Measurements from ENCODE around the gene GP9. TPM values are rescaled to one million over a fixed set of nuclear protein-coding genes. Genes with fewer than 3 reads are reported as not detected.
A peak's percentile ranks its signal among the peaks of the same experiment; 100 is the strongest.
"Not testable (repeated sequence)": the region's sequence is repeated elsewhere in the genome, so short reads cannot be mapped to it uniquely, and the experiment has no call there.

The GP9 gene
- total RNA-seq, 1 experiment from 2014 or later = not detected

DNA sequence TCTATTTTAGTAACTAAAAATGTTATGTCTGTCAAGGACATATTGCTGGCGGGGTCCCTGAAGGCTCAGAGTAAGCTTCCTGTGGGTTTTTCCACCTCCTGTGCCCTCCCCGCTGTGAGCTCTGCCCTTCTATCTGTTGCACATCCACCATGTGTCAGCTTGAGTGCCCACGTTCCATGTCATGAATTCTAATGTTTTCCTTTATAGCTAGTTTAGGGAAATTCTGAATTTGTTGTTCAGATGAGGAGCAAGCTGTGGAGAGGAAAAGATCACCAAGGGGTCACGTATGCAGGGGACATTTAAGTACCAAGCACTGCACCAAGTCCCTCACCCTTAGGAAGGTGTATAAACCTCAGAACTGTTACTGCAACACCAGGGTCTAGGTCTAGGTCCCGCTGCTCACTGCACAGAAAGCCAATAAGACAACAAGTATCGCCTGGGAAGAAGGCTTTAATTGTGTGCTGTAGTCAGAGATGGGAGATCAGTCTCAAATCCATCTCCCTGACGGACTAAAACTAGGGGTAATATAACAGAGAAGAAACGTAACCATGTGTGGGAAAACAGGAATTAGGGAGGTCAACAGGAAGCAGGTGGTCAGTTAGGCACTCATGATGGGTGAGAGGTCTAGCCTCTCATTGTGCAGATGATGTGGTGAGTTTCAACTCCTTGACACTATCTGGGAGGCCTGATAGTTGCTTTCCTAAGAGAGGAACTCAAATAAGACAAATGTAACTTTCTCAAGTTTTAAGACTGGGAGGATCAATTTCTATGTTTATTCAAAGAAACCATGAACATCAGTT is 9.7 kb downstream of the GP9 start:
- no peak for DNase-seq (ENCODE audit: low read depth)

DNA sequence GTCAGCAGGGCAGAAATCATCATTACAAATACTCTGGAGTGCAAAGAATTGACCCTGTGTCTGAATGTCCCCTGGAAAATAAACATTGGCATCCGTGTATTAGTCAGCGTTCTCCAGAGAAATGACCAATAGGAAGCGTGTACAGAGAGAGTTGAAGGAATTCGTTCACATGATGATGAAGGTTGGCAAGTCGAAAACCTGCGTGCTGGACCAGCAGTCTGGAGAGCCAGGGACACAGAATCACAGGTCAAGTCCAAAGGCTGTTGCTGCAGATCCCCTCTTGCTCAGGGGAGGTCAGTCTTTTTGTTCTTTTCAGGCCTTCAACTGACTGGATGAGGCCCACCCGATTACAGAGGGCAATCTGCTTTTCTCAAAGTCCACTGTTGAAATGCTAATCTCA is 16.6 kb downstream of the GP9 start:
- DNase-seq (ENCODE audit: low read depth) = no peak

DNA sequence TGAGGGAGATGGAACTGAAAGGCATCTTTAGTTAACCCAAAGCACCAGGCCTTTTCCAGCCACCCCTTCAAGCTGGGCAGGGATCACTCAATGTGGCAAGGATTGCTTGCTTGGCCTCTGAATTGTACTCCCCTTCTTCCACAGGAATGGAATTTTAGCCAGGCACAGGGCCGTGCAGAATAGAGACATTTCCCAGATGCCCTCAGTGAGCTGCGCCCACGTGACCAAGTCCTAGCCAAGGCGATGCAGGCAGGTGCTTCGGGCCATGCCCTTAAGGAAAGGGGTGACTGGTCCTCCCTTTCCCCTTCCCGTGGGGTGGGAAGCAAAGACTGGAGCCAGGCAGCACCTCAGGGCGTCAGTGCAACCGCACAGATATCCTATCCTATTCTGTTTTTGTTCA is 17.9 kb downstream of the GP9 start:
- no peak for DNase-seq (ENCODE audit: low read depth)

DNA sequence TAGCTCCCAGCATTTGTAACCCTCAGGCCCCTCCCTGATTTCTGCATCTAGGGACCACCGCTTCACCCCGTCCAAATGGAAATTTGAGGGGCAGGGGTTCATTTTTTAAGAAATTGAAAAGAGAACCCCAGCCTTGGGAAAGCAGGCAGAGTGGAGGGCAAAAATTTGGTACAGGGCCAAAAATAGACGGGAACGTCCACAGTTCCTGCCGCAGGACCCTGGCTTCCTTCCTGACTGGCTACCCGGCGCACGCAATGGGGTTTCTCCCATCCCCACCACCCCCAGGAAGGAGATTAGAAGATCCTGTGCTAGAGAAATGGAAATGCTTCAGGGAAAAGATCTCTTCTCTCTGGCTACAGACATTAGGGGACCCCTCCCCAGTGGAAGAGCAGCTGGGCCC is 20.9 kb downstream of the GP9 start:
- no peak for DNase-seq (ENCODE audit: low read depth)

DNA sequence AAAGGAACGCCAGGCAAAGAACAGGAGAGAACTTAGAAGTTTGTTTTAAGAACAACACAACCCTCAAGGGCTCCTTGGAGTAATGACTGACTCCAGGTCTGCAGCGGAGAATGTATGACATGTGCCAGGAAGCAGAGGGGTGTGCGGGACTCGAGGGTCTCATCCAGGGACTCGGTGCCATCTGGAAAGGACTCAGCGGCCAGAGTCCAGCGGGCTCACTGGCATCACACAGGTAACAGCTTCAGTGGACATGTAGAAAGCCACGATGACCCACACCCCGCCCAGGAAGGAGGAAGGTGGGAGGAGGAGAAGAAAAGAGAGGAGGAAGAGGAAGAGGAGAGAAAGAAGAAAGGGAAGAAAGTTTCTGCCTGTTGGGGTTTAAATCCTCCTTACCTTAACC is 21.4 kb downstream of the GP9 start:
- DNase-seq (ENCODE audit: low read depth) = no peak

DNA sequence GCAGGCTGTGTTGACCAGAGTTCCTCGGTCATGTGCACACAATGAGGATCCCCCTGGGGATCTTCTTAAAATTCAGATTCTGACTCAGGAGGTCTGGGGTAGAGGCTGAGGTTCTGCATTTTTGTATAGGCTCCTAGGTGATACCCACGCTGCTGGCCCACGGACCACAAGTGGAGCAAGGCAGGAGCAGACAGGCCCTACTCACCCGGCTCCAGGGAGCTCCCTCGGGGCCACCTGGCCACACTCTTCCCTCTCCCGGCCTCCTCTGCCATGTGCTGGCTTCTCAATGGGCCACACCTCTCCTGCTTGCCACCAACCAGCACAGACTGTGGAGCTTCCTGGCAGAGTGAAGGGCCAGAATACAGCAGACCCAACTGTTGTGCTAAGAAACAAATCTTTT is 23.9 kb downstream of the GP9 start:
- no peak for DNase-seq (ENCODE audit: low read depth)

DNA sequence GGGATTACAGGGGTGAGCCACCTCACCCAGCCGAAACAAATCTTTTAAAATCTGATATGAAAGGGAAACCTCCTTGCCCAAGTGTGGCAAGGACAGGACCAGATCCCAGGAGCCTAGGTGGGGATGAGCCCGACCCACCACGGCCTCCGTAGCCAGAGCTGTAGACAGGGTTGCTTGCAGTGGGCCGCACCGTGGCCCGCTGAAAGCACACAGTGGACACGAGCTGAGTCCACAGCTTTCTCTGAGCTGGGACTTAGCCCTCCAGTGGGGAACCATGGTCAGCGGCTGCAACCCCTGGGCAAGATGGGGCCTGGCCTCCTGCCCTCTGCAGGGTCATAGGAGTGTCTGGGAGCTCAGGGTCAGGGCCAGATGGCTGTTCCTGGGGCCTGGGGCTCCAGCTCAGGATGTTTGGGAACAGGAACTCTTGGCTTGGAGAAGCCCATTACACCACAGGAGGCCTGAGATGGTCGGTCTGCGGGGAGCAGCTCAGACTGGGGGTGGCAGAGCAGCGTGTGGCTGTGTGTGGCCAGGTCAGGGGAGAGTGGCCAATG is 24.7 kb downstream of the GP9 start:
- no peak for DNase-seq (ENCODE audit: low read depth)

DNA sequence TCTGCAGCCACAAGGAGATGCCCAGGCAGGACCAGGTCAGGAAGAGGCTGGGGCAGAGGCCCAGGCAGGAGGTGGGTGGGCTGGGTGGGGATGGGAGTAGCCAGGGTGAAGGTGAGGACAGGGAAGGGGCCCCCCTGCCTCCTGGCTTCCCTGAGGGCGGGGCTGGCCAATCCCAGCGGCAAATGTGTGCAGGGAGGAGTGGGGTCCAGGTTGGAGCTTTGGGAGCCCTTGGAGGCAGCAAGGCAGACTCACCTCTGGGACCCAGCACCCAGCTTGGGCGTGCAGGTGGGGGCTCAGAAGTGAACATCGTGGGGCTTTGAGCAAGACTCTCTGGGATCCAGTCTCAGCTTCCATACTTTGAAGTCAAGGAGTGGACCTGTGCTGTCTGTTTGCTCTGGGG is 25.2 kb downstream of the GP9 start:
- no peak for DNase-seq (ENCODE audit: low read depth)

DNA sequence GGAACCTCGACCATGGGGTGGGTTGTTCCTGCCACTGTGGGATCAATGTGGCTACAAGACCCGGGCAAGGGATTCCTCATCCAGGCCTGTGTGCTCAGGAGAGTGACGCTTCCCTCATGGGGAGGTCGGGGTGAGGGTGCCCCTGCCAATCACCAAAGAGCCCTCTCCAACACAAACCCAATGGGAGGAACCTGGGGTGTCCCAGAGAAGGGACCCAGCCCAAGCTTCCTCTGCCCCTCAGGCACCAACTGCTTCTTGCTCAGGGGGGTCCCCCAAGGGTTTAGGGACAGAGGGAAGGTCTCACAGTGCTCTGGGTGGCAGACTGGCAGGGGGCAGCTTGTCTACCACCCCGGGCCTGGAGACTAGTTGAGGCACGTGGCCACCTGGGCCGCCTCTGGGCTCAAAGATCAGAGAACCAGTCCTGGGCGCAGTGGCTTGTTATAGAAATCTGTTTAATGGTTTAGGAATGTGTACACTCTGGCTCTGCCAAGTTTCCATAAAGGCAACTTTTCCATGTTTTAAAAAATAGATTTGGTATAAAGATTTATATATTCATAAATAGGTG is 26.6 kb downstream of the GP9 start:
- no peak for DNase-seq (ENCODE audit: low read depth)

DNA sequence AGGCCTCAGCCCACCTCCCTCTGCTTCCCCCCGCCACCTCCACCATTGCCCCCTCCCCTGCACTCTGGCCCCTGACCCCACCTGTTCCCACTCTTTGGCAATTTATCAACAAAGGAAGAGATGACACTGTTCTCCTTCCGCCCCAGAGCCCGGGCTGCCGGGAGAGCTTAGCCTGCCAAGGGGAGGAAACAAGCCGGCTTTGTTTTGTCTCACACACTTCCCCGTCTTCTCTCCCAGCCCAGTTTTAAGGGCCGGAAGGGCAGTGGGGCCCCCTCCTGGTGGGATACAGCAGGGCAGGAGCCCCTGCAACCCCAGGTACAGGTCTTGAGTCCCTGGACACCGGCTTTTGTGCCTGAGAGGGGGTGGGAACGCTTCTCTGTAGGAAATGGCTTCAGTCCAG is 27.3 kb downstream of the GP9 start:
- not testable (repeated sequence) for DNase-seq (ENCODE audit: low read depth)

DNA sequence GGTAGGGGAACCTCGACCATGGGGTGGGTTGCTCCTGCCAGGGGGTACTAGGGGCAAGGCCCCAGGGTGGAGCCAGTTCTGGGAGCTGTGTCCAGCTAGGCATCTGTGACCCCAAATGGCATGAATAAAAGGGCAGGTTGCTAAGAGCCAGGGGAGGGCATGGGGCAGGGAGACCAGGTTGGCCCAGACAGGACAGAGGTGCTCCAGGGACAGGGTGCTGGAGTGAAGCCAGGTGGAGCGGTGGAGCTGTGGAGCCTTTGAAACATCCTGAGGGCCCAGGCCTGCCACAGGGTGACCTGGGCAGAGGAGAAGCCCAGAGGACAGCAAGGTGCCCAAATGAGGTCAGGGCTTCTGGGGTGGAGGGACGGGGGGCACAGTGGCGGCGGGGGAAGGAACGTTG is 27.7 kb downstream of the GP9 start:
- DNase-seq (ENCODE audit: low read depth) = not testable (repeated sequence)

DNA sequence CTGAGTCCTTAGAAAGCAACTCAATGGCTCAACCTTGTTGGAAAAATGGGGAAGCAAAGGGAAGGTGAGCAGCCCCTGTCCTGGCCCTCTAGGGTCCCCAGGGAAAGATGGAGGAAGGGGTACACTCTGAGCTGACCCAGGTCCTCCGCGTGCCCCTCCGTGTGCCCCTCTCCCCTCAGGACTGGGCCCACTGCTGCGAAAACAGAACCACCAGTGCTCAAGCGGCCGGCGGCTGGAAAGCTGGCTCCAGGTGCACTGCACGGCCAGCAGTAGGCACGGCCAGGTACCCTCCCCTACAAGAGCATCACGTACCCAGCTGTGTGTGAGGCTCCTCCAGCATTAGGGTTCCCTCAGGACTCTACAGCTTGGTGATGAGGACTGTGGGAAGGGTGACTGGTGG is 34.7 kb downstream of the GP9 start:
- DNase-seq (ENCODE audit: low read depth) = no peak

DNA sequence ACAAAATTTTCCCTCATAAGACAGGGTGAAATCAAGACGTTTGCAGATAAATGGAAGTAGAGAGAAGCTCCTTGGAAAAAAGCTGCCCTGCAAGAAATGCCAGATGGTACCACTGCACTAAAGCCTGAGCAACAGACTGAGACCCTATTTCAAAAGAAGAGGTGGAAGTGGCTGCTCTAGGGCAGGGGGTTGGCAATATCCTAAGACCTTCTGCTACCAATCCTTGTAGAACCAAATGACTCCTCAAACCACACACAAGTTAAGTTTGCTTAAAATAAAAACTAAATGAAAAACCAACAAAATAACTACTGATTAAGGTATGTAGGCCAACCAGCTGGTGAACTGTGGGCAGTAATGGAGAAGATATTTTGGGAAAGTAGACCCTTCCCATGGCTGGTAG is 39.7 kb downstream of the GP9 start:
- no peak for DNase-seq (ENCODE audit: low read depth)

DNA sequence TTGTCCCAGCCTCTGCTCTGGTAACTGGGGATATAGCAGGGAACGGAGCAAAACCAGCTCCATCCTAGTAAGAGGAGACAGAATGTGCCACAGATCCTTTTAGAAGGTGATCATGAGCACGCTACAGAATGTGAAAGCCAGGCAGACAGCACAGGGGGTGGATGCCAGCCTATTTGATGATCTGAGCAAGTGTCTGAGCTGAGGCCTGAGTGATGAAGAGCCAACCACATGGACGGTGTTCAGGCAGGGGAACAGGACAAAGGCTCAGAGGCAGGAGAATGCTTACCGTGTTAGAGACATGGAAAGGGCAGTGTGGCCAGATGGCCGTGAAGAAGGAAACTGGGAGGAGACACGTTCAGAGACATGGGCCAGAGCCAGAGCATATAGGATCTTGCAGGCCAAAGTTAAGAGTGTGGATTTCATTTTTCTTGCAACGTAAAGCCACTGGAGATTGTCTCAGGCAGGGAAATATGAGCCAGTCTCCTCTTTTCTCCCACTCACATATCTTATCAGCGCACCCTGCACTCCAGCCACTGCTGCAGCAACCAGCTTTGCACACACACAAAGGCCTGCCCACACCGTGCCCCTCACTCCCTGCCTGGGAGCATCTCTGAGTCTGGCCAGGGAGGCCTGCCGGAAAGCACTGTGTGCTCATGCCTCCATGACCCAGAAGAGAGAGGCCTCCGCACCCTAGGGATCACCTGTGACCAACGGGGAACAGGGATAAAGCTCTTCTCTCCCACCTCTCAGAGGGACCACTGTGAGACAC is 41.0 kb downstream of the GP9 start:
- no peak for DNase-seq (ENCODE audit: low read depth)

DNA sequence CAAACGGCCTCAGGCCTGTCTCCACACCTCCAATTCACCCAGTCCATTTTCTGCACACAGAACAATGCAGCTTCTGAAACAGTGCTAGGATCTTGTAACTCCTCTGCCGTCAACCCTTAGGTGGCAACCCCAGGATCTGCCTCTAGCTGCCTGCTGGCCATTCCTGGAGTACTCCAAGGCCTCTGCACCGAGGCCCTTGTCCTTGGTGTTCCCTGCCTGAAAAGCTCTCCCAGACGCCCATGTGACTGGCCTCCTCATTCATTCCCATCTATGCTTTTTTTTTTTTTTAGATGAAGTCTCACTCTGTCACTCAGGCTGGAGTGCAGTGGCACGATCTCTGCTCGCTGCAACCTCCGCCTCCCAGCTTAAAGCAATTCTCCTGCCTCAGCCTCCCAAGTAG is 42.7 kb downstream of the GP9 start:
- no peak for DNase-seq (ENCODE audit: low read depth)

DNA sequence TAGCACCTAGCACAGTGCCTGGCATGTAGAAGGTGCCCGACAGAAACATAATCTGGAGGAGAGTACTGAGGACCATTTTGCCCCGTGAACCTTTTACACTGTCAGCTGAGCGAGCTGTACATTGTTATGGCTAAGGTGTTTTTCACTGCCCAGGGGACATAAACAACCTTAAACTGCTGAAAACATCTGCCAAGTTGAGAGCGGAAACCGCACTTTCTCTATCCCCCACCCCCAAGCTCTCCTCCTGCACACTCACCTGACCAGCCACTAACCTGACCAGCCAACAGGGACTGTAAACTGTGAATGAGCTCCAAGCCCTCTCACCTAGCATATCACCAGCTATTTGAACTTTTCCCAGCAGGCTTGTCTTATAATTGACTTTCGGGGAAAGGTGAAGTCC is 43.5 kb downstream of the GP9 start:
- no peak for DNase-seq (ENCODE audit: low read depth)

DNA sequence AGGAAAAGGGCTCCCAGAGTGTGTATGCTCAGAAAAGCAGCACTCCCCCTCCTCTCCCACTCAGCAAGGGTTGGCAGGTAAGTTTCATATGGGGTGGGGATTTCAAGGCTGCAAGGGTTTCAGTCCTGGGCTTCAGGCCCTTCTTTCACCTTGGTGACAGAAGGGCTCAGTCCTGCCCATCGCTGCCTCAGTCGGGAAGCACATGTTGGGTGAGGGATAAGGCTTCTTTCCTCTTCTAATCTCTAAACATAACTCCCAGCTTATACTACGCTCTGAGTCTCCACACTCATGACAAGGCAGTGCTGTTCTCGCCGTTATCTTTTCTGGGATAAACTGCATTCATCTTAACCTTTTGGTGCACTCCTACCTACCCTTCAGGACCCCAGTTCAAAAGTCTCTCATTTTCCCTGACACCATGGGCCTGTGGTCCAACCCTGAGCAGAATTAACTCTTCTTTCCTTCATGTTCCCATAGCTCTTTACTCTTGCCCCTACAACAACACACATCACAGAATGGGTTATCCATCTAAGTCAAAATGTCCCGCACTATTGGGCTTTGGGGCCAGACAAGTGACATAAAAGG is 44.0 kb downstream of the GP9 start:
- DNase-seq (ENCODE audit: low read depth) = no peak

DNA sequence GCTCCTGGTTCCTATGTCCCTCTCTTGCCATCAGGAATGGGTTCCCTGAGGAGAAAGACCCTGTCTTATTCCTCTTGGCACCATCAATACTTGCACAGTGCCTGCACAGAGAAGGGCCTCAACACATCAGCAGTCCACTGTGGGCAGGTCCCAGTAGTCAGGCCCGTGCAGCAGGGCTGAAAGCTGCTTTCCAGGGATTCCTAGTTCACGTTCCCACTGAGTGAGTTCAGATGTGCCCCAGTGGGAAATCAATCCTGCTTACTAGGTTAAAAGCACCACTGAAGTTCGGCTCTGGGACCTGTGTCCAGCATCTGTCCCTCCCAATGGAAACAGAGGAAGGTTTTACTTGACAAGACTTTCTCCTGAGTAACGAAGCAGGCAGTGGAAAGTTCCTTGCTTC is 45.3 kb downstream of the GP9 start:
- DNase-seq (ENCODE audit: low read depth) = no peak

DNA sequence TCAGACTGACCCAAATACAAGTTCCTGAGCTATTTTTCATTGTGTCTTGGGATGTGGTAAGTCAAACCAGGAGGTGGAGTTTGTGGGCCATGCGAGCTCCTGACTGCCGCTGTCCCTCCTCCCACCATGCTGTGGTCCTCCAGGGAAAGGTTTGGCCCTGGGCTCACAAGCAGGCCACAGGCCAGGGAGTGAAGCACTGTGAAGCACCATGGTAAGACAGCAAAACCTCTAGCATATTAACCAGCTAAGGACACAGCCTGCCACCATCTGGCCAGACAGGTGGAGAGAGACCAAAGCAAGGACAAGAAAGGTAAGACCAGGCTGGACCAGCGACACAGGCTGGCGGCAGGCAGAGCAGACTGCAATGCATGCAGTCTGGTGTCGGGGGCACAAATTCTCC is 45.7 kb downstream of the GP9 start:
- DNase-seq (ENCODE audit: low read depth) = no peak

DNA sequence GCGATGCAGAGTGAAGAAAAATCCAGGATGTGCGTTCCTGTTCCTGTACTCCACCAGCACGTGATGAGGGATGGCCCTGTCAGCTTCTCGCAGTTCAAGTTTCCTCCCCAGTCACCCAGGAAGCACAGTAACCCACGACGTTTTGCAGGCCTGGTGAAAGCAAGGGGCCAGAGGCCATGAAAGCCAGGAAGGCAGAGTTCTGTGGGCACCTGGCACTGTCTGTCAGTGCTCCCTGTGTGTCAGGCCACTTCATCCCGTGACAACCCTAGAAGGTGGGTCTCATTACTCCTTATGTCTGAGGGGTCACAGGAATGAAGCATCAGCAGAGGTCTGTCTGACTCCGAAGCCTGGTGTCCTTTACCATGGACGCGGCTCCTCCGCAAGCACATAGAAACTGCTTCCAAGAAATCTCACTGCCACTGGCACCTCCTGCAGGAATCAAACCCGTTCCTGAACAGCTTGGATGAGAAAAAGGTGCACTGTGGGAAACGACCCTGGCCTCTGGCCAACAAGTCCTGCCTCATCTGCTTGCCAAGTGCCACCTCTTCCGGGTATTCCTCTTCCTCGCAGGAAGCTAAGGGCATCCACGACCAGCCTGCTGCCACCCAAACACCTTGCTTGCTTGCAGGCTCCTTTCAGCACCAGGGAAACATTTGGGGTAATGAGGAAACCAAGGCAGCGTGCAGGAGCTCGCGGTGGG is 46.4 kb downstream of the GP9 start:
- peak; percentile 32 for DNase-seq (ENCODE audit: low read depth)

DNA sequence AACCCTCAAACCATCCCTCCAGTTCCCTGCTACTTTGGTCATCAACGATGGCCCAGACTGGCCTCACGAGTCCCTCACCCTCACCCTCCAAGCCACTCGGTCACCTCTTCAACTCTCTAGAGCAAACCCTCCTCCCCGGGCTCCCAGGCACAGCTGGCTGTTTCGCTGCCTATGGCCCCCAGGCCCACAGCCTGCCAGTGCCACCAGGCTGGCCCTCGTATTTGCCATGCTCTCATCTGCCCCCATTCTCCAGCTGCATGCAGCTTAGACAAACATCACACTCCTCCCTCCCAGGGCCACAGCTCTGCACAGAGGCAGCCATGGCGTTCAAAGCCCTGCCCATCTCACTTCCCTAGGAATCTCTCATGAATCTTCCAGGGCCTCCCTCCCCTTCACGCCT is 47.2 kb downstream of the GP9 start:
- DNase-seq (ENCODE audit: low read depth) = no peak
